ENCODE measurements around the gene MRPL58. TPM values are rescaled to one million over a fixed set of nuclear protein-coding genes. Genes with fewer than 3 reads are reported as not detected.
A peak's percentile ranks its signal among the peaks of the same experiment; 100 is the strongest.

Gene MRPL58
- total and polyA plus RNA-seq, 2 of the 8 experiments (the other 6 are each of a cell fraction or from before 2014, with no cell fraction given), result 43.6 to 49.1 TPM

- no peak; the same call in 1 of the 2 replicates for TF ChIP-seq NRF1 (IDR thresholded peaks at IDR 0.05; ENCODE audit: low read depth, low read length)
- peak; percentile 32; the same call in 1 of the 2 replicates for TF ChIP-seq JUND (IDR thresholded peaks at IDR 0.05; ENCODE audit: low read length)
- TF ChIP-seq TBP (IDR thresholded peaks at IDR 0.05; ENCODE audit: low read depth, low read length), result peak; percentile 95
- no peak for TF ChIP-seq CEBPB (IDR thresholded peaks at IDR 0.05; ENCODE audit: low read depth, low read length)
- TF ChIP-seq BACH1 (IDR thresholded peaks at IDR 0.05; ENCODE audit: low read length), result no peak
- no peak for TF ChIP-seq JUN (IDR thresholded peaks at IDR 0.05; ENCODE audit: low read depth, low read length)
- peak; percentile 72 for TF ChIP-seq CREB1 (IDR thresholded peaks at IDR 0.05)
- peak; percentile 77 for TF ChIP-seq MAX (IDR thresholded peaks at IDR 0.05)
- TF ChIP-seq EP300 (IDR thresholded peaks at IDR 0.05; ENCODE audit: borderline replicate concordance in 1 of 2, low read depth in 2 of 2, low read length in 2 of 2), result peak in 1 of 2 experiments; percentile 60; a peak in 1 of 3 replicates
- TF ChIP-seq KDM5A (IDR thresholded peaks at IDR 0.05; ENCODE audit: low read length), result peak; percentile 91
- TF ChIP-seq POU5F1 (IDR thresholded peaks at IDR 0.05; ENCODE audit: low read depth, low read length), result no peak
- TF ChIP-seq EZH2 (IDR thresholded peaks at IDR 0.05; ENCODE audit: low read depth, low read length, severe bottlenecking), result no peak
- no peak for TF ChIP-seq HDAC6 (IDR thresholded peaks at IDR 0.05; ENCODE audit: low read depth, low read length)
- TF ChIP-seq HDAC2 (IDR thresholded peaks at IDR 0.05; ENCODE audit: borderline replicate concordance in 1 of 2, low read depth in 2 of 2, low read length in 2 of 2), result 0 out of 4 replicates have a peak, but pooled peaks of 1 of the 2 experiments have one; percentile 51
- peak; percentile 98 for TF ChIP-seq ASH2L (IDR thresholded peaks at IDR 0.05; ENCODE audit: low read length)
- TF ChIP-seq NANOG (IDR thresholded peaks at IDR 0.05; ENCODE audit: insufficient read depth, low read depth, low read length, poor library complexity, severe bottlenecking), result peak; percentile 14
- TF ChIP-seq RFX5 (IDR thresholded peaks at IDR 0.05; ENCODE audit: borderline replicate concordance, low read depth, low read length), result no peak
- TF ChIP-seq TEAD4 (IDR thresholded peaks at IDR 0.05; ENCODE audit: low read depth, low read length), result 0 out of 2 replicates have a peak, but pooled peaks have one; percentile 24
- peak; percentile 98 for TF ChIP-seq TAF7 (optimal IDR thresholded peaks at IDR 0.05; ENCODE audit: borderline replicate concordance, low read depth, low read length)
- TF ChIP-seq KDM4A (IDR thresholded peaks at IDR 0.05; ENCODE audit: low read depth, low read length, severe bottlenecking), result peak; percentile 48
- peak; percentile 98 for TF ChIP-seq PHF8 (conservative IDR thresholded peaks at IDR 0.05; ENCODE audit: low read depth, low read length)
- TF ChIP-seq FOSL1 (IDR thresholded peaks at IDR 0.05; ENCODE audit: insufficient read depth, low read depth, low read length), result 0 out of 2 replicates have a peak, but pooled peaks have one; percentile 25
- no peak for TF ChIP-seq USF2 (IDR thresholded peaks at IDR 0.05; ENCODE audit: low read length)
These were observed at the start of gene MRPL58 (continued) for GRCh38 chr17:75012346-75013091.
